GM19468 (cell line): ENCODE measurements around the gene JPT2.

ENCODE experiments used
- ATAC-seq: cut with Tn5 transposase; IDR thresholded peaks from one replicate; pipeline ENCODE4 v1.9.1; 2021; ENCODE audit warnings: mild to moderate bottlenecking, moderate library complexity, moderate number of reproducible peaks; ENCODE audit not compliant: unreplicated experiment; ENCODE audit errors: extremely low read depth

The JPT2 gene

DNA sequence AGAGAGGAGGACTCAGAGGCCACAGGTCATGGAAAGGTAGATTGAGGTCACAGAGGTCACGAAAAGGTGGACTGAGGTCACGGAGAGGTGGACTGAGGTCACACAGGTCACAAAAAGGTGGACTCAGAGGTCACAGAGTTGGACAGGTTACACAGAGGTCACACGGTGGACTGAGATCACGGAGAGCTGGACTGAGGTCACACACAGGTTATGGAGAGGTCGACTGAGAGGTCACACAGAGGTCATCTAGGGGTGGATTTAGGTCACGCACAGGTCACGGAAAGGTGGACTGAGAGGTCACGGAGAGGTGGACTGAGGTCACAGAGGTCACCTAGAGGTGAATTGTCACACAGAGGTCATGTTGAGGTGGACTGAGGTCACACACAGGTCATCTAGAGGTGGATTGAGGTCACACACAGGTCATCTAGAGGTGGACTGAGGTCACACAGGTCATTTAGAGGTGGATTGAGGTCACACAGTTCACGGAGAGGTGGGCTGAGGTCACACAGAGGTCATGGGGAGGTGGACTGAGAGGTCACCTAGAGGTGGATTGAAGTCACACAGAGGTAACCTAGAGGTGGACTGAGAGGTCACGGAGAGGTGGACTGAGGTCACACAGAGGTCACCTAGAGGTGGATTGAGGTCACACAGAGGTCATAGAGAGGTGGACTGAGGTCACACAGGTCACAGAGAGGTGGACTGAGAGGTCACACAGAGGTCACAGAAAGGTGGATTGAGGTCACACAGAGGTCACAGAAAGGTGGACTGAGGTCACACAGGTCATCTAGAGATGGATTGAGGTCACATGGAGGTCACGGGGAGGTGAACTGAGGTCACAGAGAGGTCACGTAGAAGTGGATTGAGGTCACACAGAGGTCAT, 26.7 kb upstream of the JPT2 start:
- no peak for ATAC-seq

DNA sequence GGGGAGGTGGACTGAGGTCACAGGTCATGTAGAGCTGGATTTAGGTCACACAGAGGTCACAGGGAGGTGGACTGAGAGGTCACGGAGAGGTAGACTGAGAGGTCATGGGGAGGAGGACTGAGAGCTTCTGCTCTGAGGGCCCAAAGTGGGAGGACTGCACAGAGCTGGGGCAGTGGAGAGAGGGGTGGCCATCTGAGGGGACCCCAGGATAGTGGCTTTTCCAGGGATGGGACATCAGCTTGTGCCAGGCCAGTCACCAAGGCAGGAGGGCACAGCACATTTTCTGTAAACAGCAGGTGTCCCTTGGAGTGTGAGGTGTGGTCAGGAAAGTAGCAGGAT, 26.1 kb upstream of the JPT2 start:
- ATAC-seq = no peak

DNA sequence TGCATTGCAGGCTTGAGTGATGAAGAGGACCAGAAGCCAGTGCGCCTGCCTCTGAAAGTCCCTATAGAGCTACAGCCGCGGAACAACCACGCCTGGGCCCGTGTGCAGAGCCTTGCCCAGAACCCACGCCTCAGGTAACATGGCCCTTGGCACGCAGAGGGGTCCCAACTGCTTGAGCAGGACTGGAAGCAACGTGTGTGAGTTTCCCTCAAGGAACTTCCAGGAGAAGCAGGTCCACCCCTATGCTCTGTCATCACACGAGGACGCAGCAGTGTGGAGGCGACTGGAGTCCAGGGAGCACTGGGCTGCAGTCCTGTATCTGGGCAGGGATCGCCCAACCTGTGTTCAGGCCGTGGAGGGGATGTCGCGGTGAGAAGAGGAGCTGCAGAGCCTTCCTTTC, 25.1 kb upstream of the JPT2 start:
- no peak for ATAC-seq

DNA sequence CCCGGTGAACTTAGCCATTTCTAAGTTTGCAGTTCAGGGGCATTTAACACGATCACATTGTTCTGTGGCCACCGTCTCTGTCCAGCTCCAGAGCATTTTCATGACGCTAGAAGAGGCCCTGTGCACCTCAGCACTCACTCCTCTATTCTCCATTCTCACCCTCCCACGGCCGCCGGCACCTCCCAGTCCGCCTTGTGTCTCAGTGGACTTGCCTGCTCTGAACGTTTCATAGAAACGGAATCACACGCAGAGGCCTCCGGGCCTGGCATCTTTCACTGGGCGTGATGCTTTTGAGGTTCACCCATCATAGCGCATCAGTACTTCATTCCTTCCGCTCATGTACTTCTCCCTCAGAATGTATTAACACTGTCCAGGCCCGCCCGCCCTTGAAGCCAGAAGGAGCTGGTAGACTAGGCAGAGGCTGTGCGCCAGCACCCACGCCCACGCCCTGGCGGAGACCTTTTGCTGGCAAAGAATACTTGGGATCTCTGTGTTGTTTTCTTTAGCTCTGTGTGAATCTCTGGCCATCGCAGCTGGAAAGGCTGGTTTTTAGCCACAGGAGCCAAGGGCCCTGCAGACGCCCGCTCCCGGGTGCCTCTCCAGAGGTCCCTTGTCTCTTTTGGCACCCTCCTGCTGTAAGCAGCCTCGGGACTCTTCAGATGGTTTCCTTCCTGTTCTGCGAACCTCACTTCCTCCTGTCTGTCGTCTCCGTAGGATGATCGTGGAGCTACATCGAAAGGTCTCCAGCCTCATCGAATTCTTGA, 23.4 kb upstream of the JPT2 start:
- ATAC-seq = no peak

DNA sequence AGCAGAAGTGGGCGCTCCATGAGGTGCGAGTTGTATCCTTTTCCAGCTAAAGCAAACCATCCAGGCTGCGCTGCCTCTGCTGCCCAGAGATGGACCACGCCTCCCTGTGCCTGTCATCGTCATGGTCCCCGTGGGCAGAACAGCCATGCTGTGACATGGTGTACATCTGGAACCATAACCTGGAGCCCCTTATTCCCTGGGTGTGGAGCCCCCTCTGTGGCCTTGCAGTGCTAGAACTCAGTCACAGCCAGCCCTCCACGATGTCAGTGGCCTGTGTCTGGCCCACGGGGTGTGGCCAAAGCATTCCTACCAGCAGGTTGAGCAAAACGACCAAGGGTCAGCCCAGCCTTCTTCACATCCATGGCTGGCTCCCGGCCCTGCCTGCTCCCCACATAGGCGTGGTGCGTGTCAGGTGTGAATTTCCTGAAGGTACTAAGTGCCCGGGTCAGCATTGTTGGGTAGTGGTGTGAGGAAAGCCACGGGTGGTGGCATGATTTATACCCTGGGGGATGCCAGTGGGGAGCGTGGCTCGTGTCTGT, 22.7 kb upstream of the JPT2 start:
- ATAC-seq = no peak

DNA sequence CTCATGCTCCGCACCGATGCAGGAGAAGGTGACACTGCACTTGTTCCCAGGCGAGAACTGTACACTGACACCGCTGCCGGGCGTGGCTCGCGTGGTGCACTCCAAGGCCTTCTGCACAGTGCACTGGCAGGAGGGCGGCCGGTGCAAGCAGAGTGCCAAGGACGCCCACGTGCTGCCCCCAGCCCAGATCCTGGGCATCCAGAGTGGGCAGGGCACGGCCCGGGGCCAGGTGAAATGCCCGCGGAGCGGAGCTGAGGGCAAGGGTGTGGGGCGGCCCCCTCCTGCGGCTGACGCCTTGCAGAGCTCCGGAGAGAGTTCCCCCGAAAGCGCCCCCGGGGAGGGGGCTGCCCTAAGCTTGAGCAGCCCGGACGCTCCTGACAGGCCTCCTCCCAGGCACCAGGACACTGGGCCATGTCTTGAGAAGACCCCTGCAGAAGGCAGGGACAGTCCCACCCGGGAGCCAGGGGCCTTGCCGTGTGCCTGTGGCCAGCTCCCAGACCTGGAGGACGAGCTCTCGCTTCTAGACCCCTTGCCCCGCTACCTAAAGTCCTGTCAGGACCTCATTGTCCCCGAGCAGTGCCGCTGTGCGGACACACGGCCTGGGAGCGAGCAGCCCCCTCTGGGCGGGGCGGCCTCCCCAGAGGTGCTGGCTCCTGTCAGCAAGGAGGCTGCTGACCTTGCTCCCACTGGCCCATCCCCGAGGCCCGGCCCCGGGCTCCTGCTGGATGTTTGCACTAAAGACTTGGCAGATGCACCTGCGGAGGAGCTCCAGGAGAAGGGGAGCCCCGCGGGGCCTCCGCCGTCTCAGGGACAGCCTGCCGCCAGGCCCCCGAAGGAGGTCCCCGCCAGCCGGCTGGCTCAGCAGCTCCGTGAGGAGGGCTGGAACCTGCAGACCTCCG, 21.9 kb upstream of the JPT2 start:
- no peak for ATAC-seq

DNA sequence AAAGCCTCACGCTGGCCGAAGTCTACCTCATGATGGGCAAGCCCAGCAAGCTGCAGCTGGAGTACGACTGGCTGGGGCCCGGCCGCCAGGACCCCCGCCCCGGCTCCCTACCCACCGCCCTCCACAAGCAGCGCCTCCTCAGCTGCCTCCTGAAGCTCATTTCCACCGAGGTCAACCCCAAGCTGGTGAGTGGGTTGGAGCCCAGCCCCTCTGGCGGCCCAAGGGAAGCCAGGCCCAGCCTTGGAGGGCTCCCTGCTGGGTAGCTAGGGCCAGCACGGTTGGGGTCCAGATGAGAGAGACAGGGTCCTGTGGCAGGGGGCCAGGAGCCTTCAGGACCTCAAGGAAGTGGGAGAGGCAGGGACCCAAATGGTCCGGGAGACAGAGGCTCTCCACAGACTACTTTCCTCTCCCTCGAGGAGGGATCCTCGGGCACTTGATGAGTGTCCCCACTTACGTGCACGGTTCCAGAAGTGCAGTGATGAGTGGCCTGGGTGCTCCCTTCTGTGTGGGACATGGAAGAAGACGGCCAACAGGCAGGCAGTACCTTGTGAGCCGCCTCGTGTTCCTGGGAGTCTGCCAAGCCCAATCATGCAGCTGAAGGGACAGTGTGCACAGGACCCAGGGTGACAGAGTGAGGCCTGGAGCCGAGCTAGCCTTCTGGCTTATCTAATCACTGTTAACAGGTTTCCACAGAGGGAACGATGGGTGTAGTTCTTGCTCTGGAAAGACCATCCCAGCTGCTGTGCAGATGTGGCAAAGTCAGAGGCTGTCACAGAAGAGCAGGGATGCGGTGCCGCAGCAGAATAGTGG, 21.1 kb upstream of the JPT2 start:
- ATAC-seq = no peak

DNA sequence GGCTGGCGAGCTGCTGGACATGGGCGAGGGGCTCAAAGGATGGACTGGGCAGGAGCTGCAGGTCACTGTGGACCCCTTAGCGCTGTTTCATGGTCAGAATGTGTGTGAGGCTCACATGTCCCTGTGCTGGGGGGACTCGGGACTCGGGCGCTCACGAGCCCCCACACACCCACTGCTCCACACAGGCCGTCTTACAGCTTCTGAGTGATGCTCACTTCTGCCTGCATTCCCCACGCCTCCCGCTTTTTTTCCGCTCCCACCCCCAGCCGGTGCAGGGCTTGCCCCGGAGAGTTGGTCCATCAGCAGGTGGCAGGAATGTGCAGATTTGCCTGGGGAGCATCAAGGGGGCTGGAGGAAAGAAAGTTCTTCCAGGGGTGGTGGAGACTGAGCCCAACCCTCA, 20.2 kb upstream of the JPT2 start:
- ATAC-seq = no peak

DNA sequence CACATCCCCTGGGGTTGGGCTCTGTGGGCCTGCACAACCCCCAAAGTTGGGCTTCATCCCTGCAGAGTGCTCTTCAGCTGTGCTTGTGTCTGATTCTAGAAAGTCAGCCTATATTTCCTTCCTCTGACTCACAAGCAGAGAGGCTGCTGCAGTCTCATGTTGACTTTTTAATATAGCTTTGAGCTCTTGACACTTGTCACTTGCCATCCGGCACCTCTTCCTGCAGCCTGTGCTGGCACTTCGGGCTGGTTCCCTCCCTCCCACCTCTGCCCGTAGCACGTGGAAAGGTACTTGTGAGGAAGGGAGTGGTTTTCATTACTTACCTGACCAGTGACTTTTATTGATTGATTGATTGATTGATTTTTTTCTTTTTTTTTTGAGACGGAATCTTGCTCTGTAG, 19.0 kb upstream of the JPT2 start:
- ATAC-seq = no peak

DNA sequence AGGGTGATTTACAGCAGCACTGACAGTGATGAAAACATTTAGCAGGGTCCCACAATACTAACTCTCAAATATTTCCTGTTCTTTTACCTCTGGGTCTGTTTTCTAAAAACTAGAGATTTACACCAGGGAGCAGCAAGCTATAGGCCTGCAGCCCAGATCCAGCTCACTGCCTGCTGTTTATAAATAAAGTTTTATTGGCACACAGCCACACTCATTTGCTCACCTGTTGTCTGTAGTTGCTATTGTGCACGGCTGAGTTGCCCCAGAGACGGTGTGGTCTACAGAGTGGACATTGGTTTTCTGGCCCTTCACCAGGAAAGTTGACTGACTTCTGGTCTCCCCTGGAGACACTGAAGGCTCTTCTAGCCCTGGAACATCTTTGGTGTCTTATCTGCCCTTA, 16.3 kb upstream of the JPT2 start:
- ATAC-seq = no peak

DNA sequence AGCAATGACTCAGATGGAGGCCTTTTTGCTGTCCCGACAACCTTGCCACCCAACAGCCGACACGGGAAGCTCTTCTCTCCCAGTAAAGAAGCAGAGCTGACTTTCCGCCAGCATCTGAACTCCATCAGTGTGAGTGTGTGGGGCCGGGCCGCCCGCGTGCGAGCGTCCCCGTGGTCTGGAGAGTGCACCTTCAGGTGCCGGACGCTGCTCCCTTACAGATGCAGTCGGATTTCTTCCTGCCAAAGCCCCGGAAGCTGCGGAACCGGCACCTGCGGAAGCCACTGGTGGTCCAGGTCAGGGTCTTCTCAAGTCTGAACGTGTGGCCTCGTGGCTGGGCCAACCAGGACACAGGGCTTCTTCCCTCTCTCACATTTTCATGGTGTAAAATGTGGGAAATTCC, 15.5 kb upstream of the JPT2 start:
- no peak for ATAC-seq

DNA sequence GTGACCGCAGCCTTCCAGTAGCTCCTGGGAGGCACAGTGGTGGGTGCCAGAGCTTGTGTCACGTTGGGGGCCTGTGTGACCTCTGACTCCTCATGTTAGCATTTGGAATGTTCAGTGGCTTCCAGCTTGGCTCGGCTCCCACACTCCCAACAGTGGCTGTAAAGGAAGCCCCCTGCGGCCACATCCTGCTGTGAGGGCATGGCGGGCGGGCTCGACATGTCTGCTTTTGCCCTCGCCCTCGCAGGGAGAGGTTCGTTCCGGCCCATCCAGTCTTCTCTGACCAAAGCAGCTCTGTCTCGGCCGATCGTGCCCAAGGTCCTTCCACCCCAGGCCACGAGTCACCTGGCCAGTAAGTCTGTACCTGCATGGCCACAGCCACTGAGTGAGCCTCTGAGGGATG, 12.2 kb upstream of the JPT2 start:
- ATAC-seq = no peak

DNA sequence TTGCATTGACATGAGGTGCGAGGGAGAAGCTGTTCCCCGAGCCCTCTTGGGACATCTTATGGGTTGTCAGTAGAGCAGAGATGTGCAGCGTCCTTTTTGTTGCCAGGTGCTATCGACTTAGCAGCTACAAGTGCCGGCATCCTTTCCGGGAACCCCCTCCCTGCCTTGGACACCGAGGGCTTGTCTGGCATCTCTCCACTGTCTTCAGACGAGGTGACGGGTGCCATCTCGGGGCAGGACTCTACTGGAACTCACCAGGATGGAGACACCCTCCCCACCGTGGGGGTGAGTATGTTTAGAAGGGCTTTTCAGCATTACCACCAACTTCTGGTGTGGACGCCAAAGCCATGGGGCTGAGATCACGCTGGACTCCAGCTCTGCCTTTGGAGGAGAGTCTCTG, 11.8 kb upstream of the JPT2 start:
- ATAC-seq = no peak

DNA sequence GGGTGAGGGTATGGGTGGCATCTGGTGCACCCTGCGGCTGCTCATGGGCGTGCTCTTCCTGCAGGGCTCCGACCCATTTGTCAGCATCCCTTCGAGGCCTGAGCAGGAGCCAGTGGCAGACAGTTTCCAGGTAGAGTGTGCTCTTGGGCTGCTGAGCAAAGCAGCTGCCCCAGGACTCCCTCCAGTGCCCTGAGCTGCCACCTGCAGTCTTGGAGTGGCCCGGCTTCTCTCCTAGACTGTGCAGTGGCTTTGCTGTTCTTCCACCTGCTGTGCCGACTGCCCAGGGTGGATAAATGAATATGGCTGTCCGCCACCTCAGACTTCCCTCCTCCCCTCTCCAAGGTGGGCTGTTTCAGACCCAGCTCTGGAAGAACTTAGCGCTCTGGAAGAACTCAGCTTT, 10.8 kb upstream of the JPT2 start:
- no peak for ATAC-seq

DNA sequence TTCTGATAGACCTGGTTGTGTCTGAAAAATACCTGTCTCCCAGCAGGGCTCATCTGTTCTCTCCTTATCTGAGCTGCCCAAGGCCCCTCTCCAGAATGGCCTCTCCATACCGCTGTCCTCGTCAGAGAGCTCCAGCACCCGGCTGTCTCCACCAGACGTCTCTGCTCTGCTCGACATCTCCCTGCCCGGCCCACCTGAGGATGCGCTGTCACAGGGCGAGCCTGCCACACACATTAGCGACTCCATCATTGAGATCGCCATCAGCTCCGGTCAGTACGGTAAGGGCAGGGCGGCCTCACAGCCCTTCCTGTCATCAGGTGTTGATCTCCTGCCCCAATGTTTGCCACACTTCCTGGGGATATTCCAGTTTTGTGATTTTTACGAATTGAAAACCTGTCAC, 10.2 kb upstream of the JPT2 start:
- ATAC-seq = no peak

DNA sequence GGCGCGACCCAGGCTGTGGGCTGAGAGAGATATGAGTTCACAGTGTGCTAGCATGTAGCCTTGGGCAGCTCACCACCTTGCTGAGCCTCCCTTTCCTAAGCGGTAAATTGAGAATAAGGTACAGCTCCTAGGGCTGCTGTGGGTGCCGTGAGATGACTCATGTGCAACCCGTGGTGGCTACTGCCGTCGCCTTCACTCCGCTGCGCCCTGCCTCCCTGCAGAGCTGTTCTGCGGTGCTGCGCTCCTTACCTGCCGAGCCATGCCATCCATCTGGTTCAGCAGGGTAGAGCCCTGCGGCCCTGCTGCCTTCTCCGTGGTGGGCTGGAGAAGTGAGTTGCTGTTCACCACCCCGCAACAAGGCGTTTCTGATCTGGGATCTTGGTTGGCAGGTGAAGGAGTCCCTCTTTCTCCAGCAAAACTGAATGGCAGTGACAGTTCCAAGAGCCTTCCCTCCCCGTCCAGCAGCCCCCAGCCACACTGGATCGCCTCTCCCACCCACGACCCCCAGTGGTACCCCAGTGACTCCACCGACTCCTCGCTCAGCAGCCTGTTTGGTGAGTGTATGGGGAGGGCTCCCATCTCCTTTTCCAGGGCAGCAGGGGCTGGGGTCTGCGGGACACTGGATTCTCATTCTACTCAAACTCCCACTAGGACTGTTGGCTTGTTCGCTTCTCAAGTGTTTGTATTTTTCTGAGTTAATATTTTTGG, 9.3 kb upstream of the JPT2 start:
- ATAC-seq = no peak

DNA sequence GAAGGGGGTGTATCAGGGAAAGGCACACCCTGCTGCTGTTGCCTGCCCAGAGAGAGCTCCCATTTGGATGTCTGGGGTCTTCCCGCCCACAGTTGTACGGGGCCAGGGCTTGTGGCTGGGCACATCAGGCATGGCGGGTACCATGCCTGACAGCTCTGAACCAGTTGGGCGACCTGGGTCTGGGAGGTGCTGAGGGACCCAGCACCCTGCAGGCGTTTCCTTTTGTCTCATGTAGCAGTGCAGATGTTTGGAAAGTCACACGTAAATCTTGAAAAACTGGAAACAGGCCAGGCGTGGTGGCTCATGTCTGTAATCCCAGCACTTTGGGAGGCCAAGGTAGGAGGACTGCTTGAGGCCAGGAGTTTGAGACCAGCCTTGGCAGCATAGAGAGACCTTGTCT, 8.4 kb upstream of the JPT2 start:
- no peak for ATAC-seq

DNA sequence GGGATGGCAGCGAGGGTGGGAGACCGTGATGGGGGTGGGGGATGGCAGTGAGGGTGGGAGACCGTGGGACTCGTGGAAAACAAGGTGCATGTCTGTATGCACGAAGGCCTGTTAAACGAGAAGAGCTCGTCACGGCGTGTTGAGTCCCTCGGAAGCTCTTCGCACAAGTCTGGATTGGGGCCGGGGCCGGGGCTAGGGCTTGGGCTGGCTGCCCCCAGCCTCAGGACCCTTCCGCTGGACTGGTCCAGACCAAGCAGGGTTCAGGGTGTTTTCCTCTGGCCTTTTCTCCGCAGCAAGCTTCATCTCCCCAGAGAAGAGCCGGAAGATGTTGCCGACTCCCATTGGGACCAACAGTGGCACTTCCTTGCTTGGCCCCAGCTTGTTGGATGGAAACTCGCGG, 7.7 kb upstream of the JPT2 start:
- ATAC-seq = no peak

DNA sequence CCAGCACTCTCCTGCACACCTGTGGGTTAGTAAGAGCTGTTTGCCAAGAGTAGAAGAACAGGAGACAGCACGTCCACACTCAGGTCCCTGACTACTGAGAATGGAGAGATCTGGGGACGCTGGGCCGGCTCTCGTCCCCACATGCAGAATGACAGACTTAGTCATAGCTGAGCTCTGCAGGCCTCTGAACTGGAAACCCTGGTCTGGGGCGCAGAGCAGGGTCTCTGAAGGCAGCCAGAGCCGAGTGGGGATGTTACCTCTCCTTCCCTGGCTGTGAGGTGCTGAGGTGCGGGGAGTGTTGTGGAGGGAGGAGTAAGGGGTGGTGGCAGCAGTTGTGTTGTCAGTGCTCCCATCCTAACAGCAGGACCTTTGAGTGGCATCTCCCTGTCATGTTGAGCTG, 7.2 kb upstream of the JPT2 start:
- ATAC-seq = no peak
